ENCODE measurements around the gene YES1.

YES1 gene

GRCh38 chr18:673317-673716, 138.7 kb downstream of the YES1 start:
- no peak for DNase-seq (ENCODE audit: insufficient read length, low spot score)
- FAIRE-seq, result no peak
- no peak for TF ChIP-seq CTCF (IDR thresholded peaks at IDR 0.05; ENCODE audit: insufficient read depth, missing control alignments)

All from D721Med (cell line).